GM21737 (cell line): Measurements from ENCODE around the gene AUTS2.

Experiments
- ATAC-seq: cut with Tn5 transposase; IDR thresholded peaks from one replicate; pipeline ENCODE4 v1.9.1; 2021; ENCODE audit warnings: mild to moderate bottlenecking, moderate library complexity; ENCODE audit not compliant: unreplicated experiment

AUTS2 gene

DNA sequence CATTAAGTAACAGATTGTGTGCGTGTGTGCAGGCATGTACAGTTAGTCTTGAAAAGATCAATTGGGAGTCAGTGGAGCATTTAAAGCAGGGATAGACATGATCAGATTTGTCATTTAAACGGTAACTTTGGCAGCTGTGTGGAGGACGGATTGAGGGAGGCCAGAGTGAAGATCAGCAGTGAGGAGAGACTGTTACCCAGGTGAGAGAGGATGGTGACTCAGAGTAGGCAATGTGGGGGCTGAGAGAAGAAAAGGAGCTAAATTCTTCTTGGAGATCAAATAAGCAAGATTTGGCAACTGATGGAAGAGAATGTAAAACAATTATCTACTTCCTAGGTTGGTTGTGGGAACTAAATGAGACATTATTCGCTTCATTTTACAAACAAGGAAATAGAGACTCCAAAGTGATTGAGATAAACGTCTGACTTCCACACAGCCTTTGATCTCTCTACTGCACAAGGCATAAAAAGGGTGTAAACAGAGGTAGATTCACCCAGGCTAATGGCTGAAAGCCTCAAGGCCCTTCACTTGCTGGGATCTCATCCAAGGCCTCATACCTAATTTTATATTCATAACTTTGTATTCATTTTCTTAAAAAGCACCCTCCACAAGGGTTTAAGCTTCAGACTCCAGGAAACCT is 868.6 kb downstream of the AUTS2 start:
- ATAC-seq = no peak

- no peak for ATAC-seq
Measured at GRCh38 chr7:70470746-70471145, 872.5 kb downstream of the AUTS2 start.

DNA sequence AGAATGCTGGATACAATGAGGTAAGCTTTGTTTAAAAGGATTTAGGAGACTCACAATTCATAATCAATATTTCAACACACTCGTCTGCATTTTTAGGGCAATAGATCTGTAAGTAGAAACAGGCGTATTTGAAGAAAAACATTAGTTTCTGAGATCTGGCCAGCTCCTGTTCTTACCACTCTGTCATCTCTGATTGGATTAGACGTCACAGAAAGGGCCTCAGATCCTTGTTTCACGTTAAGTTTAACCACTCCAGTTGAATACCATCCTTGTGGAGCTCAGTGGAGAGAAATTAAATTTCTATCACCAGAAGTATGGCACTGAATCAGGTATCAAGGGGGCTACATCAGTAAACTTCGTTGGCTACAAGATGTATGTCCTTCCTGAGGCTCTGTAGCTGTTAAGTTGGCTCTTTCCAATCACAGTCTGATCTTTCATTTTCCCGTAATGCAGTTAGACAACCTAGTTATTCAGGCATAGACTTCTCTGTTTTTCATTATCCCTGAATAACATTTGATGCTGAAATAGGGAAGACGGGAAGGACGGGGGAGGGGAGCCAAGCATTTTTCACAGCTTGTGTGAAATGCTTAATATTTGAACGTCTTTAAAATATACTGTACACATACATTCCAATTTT is 874.4 kb downstream of the AUTS2 start:
- no peak for ATAC-seq

GRCh38 chr7:70474639-70475234 is 876.5 kb downstream of the AUTS2 start:
- no peak for ATAC-seq

DNA sequence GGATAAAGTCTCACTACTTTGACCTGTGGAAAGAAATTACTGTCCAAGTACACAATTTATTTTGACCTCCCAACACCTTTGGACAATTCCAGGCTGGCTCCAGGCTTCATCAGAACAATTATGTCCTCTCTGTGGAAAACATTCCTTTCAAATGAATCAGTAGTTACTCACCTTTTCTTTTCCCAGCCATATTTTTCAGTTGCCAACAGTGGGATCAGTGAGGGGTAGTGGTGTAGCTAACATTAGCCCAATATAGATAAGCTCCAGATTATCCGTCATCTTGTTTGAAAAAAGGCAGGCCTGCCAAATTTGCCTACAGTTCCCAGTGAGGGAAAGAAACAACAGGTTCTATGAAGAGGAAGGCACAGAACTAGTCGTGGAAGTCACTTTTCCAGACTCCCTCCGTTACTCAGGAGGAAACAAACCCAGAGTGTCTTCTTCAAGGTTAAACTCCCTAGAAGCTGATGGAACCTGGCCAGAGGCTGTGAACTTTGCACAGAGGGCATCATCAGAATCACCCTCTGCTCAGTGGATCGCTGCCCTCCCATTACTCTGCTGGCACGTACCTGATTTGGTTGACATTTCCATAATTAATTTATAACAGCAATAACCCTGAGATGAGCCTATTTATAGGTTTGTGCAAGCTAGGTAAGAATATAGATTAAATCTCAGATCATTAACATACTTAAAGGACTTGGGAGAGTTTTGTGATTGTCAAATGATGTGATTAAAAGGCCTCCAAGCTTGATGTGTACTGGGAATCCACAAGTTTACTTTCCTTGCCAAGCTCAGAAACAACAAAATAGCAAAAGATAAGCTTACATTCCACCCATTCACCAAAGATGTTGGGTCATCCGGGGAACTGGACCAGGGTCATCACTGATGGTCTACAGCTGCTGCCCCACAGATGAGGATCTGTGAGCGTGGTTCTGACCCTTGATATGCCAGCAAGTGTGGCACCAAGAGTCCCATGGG is 879.0 kb downstream of the AUTS2 start:
- ATAC-seq = no peak

GRCh38 chr7:70479153-70480021 is 881.1 kb downstream of the AUTS2 start:
- no peak for ATAC-seq

DNA sequence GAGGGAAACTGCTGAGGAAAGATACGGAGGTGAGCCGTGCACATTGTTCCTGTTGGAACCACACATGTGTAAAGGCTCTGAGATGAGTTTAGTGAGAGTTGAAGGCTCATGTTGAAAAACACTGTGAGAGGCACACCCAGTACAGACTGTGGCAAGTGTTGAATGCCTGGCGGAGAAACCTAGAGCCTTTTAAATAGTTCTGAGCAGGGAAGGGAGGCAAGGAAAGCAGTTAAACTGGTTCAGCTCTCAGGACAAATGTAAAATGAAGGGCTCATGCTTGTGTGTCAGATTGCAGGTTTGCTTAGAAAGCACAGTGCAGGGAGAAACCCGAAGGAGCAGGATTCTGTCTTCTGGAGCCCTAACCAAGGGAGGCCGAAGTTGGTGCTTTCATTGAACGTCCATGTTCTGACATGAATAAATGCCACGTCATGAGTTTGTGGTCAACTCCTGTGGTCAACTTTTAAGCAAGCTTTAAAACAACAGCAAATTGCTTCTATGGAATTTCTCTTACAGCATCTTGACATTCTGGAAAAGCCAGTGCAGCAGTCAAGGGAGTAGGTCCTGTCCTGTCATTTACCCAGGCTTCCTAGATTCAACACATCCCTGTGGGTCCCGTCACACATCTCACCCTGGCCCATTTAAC is 882.8 kb downstream of the AUTS2 start:
- no peak for ATAC-seq

DNA sequence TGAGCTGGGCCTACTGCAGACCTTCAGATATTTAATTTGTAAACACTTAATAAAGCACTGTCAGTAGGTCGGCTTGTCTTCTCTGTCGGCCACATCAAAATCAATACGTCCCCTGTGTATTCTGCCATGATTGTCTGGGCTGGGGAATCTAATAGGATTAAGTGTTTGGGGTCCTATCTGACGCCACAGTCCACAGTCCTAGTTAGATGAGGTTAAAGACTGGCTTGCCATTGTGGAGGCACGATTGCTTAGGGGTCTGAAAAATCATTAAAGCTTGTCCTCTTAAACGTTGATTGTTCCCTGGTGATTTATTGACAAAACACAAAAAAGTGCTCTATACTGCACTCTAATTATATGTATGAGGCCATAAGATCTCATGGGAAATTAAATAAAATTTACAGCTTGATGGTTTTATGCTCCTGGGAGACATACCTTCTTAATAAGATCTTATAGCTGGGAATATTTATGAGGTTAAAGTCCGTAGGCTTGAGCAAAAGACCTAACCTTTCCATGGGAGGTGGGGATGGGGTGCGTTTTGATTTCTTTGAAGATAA is 883.4 kb downstream of the AUTS2 start:
- no peak for ATAC-seq

- ATAC-seq = no peak
Measured at GRCh38 chr7:70484255-70484654, 886.0 kb downstream of the AUTS2 start.

DNA sequence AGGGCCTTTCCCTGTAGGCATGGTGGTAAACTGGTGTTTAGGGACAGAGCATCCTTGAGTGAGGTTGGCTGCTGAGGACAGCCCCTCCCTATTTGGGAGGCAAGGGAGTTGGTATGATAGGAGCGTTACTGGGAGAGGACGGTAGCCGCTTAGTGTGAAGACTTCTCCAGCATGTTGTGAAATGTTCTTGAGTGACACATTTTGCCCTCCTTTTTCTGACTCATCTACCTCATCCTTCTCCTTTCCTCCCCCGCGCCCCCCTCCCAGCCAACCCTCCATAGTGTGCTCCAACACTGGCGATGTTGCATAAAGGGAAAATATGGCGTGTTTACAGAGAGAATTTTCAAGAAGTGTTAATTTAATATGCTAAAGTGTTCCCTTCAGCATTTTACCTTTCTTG is 888.7 kb downstream of the AUTS2 start:
- no peak for ATAC-seq

DNA sequence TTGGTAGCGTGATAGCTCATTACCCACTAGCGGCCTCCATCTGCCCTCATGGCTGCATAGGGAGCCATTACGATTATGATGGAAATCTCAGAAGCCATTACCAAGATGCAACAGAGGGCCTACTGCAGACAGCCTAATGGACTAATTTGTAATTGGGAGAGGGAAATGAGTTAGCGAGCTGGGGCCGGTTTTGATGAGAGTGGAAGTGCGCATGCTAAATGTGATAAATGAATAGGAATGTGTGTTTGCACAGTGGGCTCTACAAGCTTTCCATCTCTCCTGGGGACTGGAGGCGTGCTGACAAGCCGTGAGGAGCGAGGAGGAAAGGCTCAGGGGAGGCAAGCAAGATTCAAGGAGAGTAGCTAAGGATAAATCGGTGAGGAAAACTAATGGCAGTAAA is 889.2 kb downstream of the AUTS2 start:
- no peak for ATAC-seq

GRCh38 chr7:70487886-70488285 is 889.6 kb downstream of the AUTS2 start:
- ATAC-seq = no peak

GRCh38 chr7:70489813-70490212 is 891.5 kb downstream of the AUTS2 start:
- ATAC-seq = no peak

DNA sequence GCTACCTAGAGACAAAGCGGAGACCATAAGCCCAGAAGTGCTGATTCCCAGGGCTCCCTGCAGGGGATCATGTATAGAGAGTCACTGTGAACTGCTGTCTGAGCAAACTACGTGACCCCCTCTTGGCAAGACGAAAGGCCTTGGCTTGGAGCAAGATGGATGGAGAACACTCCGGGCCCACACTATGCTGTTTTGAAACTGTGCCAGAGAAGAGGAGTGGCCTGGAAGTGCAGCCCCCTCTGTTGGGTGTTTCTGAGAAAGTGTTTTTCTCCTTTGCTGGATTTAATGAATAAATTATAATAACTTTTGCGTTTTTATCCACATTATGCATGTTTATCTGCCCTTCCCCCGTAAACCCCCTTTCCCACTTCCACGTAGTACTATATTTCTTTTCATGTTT is 894.4 kb downstream of the AUTS2 start:
- no peak for ATAC-seq

DNA sequence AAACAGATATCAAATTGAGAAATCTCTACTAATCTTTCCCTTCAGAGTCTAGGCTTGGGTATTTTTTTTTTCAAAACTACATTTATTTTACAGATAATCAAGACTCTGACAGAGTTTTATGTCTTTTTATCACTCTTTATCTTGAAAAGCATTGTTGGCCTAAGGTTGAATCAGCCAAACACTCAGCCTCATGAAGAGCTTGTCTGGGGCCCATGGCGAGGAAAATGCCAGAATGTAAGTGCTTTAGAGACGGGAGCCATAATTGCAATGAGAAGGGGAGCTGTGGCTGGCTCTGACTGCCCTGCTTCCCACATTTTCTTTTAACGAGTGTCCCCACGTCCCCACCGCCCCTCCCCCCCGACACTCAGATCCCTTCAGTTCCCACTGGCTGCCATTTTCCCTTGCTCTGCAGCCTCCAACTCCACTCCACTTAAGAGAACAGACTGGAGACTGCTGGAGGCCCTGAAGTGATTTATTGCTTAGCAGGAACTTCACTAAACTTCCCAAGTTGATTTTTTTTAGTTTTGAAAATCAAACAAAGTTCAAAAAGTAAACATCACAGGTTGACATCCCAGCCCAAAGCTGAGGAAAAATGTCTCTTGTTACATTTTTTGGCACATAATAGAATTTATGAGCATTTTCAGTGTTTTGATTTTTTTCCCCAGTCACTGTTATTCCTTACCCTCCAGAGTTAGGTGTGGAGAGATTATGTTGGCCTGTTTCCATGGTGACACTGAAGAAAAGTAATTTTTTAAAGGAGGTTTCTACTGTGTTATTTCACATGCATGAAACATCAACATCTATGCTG is 896.2 kb downstream of the AUTS2 start:
- no peak for ATAC-seq

- ATAC-seq = no peak
Measured at GRCh38 chr7:70495033-70495376, 896.7 kb downstream of the AUTS2 start.

- ATAC-seq = no peak
Measured at GRCh38 chr7:70497793-70498192, 899.5 kb downstream of the AUTS2 start.

GRCh38 chr7:70498232-70498992 is 900.1 kb downstream of the AUTS2 start:
- ATAC-seq = no peak
